ENCODE data around the gene SCT.

SCT gene

DNA sequence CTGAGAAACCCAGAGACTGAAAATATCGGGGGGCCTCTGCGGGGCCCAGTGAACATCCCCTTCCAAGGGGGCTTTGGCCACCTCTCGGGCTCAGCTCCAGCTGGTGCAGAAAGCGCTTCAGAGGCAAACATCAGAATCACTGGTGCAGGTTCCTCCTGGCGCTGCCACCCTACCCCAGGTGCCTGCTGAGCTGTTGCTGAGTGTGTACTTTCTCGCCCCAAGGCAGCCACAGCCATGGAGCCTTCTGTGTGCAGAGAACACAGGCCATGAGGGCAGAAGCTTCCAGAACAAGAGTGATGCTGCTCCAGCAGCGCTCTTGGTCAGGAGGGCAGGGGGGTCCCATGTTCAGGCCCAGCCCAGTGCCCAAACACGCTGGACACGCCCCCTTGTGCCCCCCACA lies 16.4 kb upstream of the SCT start:
- no peak for DNase-seq

DNA sequence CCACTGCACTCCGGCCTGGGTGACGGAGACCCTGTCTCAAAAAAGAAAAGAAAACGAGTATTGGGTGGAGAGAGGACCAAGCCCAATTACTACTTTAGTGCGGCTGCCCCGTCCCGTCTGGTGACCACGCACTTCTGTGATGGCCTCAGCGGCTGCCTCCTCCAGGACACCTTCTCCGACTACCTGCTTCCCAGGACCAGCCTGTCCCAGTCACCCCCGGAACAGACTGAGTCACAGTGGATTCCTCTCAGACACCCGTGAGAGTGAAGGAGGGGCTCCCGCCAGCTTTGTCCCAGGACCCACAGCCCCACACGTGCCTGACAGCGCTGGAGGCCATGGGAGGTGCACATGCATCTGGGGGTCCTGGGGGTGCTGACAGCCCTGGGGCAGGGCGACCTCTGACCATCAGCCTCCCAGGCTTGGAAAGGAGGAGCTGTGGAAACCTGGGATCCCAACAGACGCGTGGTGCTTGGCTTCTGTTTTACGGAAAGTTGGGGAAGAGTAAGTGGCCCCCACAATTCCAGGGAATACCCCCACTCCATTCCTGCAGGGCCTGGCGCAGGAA lies 14.9 kb upstream of the SCT start:
- no peak for DNase-seq

DNA sequence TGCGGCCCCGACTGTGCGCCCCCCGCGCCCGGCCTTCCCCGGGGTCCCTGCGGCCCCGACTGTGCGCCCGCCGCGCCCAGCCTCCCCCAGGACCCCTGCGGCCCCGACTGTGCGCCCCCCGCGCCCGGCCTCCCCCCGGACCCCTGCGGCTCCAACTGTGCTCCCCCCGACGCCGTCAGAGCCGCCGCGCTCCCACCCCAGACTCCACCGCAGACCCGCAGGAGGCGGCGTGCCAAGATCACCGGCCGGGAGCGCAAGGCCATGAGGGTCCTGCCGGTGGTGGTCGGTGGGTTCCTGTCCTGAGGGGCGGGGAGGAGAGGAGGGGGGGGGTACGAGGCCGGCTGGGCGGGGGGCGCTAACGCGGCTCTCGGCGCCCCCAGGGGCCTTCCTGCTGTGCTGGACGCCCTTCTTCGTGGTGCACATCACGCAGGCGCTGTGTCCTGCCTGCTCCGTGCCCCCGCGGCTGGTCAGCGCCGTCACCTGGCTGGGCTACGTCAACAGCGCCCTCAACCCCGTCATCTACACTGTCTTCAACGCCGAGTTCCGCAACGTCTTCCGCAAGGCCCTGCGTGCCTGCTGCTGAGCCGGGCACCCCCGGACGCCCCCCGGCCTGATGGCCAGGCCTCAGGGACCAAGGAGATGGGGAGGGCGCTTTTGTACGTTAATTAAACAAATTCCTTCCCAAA lies 13.2 kb upstream of the SCT start:
- no peak for DNase-seq

DNA sequence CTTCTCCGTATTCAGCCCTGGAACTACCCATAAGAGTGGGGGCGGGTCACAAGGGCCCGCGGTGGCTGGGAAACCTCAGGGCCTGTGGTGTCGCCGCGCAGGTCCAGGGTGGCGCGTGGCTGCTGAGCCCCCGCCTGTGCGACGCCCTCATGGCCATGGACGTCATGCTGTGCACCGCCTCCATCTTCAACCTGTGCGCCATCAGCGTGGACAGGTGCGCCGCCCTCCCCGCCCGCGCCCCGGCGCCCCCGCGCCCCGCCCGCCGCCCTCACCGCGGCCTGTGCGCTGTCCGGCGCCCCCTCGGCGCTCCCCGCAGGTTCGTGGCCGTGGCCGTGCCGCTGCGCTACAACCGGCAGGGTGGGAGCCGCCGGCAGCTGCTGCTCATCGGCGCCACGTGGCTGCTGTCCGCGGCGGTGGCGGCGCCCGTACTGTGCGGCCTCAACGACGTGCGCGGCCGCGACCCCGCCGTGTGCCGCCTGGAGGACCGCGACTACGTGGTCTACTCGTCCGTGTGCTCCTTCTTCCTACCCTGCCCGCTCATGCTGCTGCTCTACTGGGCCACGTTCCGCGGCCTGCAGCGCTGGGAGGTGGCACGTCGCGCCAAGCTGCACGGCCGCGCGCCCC lies 12.5 kb upstream of the SCT start:
- DNase-seq: no peak

DNA sequence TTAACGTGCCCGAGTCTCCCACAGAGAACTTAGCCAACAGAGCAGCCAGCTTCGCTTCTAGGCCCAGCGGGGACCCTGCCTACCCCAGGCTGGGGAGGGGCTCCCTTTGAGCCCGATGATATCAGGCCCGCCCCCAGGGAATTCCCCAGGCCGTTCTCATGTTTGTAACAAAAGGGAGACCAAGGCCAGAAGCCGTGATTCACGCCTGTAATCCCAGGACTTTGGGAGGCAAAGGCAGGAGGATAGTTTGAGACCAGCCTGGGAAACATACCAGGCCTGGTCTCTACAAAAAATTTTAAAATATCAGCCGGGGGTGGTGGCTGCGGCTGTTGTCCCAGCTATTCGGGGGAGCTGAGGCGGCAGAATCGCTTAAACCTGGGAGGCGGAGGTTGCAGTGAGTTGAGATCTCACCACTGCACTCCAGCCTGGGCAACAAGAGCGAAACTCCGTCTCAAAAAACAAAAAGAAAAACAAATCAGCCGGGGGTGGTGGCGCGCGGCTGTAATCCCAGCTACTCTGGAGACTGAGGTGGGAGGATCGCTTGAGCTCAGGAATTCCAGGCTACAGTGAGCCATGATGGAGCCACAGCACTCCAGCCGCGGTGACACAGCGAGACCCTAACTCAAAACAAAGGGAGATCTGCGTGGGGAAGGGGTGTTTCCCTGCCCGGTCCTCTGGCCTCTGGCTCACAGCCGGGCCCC lies 11.8 kb upstream of the SCT start:
- no peak for DNase-seq

DNA sequence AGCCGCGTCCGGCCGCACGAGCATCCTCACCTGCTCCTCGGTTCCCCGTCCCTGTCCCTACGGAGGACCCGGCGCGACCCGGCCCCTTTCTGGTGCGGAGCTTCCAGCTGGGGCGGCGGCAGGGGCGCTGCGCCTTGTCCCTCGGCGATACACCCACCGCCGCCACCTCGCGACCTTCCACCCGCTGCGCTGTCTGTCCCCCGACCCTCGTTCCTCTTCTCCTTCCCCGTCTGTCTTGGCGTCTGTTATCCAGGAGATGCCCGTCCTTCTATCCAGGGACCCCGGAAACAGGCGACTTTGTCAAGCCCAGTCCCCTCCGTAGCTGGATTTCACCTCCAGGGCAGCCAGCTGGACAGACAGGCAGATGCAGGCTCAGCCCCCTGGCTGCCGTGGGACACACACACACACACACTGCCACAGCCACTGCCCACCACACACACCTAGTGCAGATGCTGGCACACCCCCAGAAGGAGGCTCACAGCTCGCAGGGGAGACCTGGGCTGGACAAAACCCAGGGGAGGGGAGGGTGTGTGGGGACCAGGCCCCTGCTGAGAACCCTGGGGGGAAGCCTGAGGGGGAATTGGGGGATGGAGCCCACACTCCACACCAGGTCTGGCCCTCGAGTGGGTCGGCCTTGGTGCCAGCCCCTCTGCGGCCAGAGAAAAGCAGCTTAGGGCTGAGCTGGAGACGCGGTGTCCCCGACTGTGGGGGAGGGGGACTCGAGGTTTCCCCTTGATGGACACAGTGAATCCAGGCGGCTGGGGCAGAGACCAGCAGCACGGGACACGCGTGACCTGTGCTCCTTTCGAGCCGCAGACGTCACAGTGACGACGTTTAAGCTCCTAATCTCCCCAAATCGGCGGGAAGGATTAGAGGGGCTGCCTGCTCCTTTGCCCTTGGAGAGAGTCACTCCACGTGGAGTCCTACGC lies 10.9 kb upstream of the SCT start:
- DNase-seq: no peak

DNA sequence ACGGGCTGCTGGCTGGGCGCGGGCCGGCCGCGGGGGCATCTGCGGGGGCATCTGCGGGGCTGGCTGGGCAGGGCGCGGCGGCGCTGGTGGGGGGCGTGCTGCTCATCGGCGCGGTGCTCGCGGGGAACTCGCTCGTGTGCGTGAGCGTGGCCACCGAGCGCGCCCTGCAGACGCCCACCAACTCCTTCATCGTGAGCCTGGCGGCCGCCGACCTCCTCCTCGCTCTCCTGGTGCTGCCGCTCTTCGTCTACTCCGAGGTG lies 10.3 kb upstream of the SCT start:
- DNase-seq: no peak

DNA sequence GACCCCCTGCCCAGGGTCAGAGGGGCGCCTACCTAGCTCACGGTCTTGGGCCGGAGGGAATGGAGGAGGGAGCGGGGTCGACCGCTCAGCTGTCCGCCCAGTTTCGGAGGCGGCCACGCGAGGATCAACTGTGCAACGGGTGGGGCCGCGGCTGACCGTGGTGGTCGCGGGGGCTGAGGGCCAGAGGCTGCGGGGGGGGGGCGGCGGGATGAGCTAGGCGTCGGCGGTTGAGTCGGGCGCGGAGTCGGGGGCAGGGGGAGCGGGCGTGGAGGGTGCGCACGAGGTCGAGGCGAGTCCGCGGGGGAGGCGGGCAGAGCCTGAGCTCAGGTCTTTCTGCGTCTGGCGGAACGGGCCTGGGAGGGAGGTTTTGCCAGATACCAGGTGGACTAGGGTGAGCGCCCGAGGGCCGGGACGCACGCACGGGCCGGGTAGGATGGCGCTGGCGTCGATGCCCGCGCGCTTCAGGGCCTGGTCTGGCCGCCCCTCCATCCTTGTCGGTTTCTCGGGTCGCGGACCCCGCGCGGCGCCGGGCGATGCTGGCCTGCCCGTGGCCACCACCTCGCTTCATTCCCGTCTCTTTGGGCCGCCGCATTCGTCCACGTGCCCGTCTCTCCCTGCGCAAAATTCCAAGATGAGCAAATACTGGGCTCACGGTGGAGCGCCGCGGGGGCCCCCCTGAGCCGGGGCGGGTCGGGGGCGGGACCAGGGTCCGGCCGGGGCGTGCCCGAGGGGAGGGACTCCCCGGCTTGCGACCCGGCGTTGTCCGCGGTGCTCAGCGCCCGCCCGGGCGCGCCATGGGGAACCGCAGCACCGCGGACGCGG lies 9.7 kb upstream of the SCT start, which contains the start of gene DRD4:
TSS of gene DRD4 (plus strand) at position 759 of the 822 bp plus-strand sequence. CDS start at position 795, 36 bp downstream.
- no peak for DNase-seq

DNA sequence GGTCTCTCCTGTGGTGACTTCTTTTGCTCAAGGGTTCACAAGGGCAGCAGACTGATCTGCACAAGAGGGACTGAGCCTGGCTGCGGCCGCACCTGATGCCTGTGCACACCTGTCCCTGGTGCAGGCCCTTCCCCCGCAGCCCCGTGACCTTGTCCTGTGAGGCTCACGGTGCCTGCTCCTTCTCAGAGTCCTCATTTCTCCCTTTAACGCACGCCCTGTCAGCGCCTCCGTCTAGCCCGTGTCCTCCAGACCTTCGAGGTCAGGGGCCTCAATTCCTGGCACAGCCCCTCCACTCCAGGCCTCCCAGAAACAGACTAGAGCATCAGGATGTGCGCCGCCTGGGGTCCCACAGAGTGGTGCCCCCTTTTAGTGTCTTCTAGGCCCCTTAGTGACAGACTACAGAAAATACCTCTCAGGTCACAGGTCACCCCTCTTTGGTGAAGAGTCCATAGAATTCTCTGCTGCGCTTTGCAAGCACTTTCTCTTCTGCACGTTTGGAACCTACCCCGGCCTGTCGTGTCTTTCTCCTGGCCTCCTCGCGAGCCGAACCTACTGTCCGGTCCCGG lies 9.0 kb upstream of the SCT start:
- DNase-seq: no peak

DNA sequence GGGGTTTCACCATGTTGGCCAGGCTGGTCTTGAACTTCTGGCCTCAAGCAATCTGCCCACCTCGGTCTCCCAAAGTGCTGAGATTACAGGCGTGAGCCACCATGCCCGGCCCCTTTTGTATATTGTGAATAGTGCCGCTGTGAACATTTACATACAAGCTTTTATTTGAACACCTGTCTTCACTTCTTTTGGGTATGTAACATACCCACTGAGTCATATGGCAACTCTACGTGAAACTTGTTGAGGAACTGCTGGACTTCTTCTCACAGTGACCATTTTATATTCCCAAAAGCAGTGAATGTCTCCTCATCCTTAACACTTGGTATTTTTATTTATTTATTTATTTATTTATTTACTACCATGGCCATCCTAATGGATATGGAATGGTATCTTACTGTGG lies 3.9 kb upstream of the SCT start:
- DNase-seq: no peak

DNA sequence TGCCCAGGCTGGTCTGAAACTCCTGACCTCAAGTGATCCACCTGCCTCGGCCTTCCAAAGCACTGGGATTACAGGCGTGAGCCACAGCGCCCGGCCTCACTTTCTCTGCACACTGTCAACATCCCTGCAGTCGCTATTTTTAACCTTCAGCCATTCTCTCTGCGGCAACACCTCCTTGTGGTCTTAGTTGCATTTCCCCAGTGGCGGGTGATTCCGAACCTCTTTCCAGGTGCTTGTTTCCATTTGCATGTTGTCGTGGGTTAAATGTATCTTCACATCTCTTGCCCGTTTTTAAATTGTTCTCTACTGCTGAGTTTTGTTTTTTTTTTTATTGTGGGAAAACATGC lies 2.2 kb upstream of the SCT start:
- DNase-seq: no peak

DNA sequence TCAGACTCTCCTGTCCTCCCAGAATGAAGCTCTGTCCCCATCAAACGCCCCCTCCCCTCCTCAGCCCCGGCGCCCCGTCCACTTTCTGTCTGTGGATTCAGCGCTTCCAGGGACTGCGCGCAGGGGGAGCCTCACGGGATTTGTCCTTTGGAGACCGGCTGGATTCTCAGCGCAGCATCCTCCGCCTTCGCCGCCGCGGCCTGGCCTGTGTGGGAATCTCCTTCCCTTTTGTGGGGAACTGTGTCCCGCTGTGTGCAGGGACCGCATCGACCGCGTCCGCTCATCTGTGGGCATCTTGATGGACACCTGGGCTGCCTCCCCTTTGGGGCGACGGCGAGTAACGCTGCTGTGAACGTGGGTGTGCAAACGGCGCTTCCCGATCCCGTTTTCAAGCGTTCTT lies 1.1 kb upstream of the SCT start:
- DNase-seq: no peak

DNA sequence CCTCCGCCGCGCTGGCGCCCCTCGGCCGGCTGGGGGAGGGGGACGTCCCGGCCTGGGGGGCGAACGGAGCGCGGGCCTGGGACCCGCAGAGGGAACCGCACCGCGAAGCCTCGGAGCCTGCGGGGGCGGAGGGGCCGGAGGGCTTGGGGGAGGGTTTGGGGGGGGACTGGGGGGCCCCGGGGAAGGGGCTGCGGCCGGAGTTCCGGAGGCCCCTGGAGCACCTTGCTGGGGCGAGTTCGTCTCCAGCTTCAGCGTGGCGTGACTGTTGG lies 261 bp upstream of the SCT start:
- no peak for DNase-seq

DNA sequence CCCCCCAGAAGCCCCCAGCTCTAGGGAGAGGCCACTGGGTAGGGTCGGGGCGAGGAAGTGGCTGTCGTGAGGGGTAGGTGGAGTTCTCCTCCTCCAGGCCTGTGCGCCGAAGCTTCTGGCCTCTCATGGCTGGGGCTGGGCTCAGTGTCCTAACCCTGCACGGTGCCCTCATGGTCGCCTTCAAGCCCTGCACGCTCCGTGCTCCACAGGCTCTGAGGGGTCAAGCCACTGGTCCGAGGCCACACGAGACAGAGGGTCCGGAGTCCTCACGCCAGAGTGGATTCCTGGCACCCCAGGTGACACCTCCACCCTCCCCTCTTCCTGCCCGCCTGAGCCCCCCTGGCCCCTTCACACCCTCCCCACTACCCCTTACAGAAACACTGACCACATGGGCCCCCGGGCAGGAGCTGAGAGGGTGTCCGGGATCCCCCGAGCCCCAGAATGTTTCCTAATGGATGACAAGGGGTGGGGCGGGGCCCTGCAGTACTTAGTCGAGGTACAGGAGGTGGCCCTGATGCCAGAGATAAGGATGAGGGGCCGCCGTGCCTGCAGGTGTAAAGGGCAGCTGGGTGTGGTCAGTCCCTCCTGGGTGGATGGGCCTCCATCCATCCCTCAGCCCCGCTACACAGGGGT lies 1.2 kb downstream of the SCT start:
- DNase-seq: no peak

DNA sequence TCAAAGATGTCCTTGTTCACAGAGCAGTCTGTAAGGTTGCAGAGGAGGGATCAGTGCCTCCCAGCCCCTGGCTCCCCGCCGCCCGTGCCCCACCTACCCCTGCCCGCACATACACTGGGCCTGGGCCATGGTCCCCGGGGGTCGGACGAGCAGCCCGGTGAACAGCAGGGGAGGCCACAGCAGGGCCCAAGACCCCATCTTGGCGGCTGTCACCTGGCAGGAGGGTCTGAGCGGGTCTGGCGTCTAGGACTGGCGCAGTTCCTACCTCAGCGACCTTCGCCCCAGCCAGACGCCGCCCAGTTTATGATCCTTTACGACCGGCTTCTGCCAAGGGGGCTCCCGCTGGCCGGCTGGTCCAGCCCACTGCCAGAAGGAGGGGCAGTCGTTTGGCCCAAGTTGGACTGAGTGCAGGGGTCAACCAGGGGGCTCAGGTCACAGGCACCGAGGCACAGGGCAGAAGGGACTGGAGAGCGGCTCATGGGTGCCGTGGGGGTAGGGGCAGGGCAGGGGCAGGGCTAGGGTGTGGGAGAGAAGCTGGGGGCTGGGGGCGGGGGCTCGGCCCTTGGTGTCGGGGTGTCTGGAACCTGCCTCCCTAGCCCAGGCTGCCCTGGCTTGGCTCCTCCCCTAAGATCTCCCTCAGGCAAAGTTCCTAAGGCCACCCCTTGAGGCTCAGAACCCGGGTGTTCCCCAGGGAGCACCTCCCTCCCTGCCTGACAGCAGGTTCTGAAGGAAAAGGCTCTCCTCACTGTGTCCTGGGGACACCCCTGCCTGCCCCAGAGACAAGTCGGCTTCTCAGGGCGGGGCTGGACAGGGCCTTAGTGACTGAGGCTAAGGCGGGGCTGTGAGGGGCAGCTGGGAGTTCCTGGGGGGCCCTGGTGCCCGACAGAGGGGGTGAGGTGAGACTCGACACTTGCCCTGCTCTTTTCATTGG lies 2.0 kb downstream of the SCT start, which contains the start of gene CDHR5:
TSS of gene CDHR5 (minus strand) at position 251 of the 931 bp plus-strand sequence. CDS start at position 198, 53 bp downstream.
- no peak for DNase-seq

DNA sequence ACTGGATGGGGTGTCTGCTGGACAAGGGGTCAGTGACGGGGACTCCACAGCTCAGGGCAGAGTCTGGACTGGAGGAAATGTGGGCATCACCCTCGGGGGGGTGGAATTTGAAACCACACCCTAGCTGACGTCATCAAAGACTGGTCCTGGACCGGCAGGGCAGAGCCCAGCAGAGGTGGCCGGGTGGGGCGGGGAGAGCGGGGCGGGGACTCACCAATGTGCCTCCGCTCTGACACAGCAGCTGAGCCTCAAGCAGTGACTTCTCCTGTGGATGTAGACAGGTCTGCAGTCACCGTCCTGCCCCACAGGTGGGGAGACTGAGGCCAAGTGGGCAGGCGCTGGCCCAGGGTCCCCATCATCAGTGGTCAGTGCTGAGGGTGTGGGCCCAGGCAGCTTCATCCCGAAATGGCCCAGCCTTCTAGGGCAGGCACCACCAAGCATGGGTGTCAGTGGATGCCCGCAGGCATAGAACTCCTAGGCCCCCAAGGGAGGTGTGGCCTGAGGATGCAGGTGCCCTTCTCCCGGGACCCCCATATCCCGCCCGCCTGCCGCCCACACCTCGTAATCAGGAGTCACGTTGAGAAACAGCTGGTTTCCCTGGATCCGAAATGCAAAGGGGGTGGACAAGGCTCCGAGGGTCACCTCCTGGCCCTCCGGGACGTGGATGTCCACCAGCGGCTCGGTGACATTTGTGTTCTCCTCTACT lies 2.8 kb downstream of the SCT start:
- DNase-seq: no peak

DNA sequence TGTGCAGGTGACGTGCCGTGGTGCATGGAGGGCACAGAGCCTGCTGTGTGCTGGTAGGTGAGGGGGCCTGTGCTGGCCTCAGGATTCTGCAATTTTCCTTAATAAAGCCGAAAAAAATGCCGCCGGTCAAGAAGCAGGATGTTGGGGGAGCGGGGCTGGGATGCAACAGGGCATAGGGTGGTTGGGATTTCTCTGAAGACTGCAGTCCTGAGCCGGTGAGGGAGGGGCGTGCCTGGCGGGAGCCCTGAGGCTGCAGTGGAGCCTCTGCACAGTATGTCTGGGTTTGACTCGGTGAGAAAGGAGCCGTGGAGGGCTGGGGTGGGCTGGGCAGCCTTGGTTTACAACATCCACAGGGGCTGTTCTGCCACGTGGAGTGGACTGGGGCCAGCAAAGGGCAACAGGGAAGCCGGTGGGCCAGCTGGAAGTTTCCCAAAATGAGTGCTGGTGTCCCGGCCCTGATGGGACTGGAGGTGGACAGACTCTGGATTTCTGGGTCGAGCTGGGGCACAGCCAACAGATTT lies 3.6 kb downstream of the SCT start:
- DNase-seq: no peak

DNA sequence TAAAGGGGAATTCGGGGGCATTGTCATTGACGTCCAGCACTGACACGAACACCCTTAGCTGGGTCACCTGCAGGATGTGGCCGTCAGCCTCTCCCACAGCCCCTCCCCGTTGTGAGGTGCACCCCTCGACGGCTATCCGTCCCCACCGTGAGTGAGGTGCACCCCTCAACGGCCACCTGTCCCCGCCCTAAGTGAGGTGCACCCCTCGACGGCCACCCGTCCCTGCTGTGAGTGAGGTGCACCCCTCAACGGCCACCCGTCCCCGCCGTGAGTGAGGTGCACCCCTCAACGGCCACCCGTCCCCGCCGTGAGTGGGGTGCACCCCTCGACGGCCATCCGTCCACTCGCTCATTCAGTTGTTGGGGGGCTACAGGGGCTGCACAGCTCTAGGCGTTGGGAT lies 5.1 kb downstream of the SCT start:
- DNase-seq: no peak

Measured in central memory CD4-positive, alpha-beta T cell (primary cell).